K562 (cell line): ENCODE data around the gene ADAM22. TPM values are rescaled to one million over a fixed set of nuclear protein-coding genes. Genes with fewer than 3 reads are reported as not detected.

Experiments used
- EP300 ChIP-seq: IDR thresholded peaks from 2 replicates; pipeline ENCODE4 v1.6.1; 2012; ENCODE audit warnings: low read length, improper control_type of control experiment
- ETV1 ChIP-seq: fragments of 450-650 bp; conservative IDR thresholded peaks from 2 replicates; pipeline ENCODE4 v1.6.1; 2016; ENCODE audit warnings: missing genetic modification characterization, control low read depth, low read depth, missing compliant biosample characterization
- GTF2A2 ChIP-seq: IDR thresholded peaks from 2 replicates; pipeline ENCODE4 v1.6.1; 2016; ENCODE audit warnings: mild to moderate bottlenecking, missing genetic modification characterization, missing compliant biosample characterization
- MYNN ChIP-seq, 2 experiments: sonication (generic); formaldehyde crosslinking in 1 of 2; IDR thresholded peaks; 2 replicates each; pipeline versions ENCODE4 v1.5.0 to v1.6.1; 2016 to 2020; ENCODE audit warnings: antibody characterized with exemption in 1 of 2, missing genetic modification reagents in 1 of 2
- SIRT6 ChIP-seq: IDR thresholded peaks from one replicate; pipeline ENCODE4 v1.6.1; 2012; ENCODE audit warnings: low read depth, mild to moderate bottlenecking, control low read depth, inconsistent platforms, low read length, moderate library complexity
- ZBTB11 ChIP-seq, 3 experiments: fragments of 200-800 bp in 1 of 3; fragments of 250-450 bp in 1 of 3; fragments of 450-650 bp in 1 of 3; sonication (Bioruptor Pico) in 1 of 3; sonication (Bioruptor generic) in 1 of 3; formaldehyde crosslinking in 1 of 3; IDR thresholded peaks; 2 replicates each; pipeline versions ENCODE4 v1.6.1 to v1.8.0; 2016 to 2022; ENCODE audit warnings: mild to moderate bottlenecking in 2 of 3, missing genetic modification characterization in 2 of 3, missing compliant biosample characterization in 1 of 3, moderate library complexity in 1 of 3
- ZBTB17 ChIP-seq: fragments of 450-650 bp; formaldehyde crosslinking; IDR thresholded peaks from 2 replicates; pipeline ENCODE4 v1.4.0; 2020; ENCODE audit warnings: mild to moderate bottlenecking
- ZBTB34 ChIP-seq: fragments of 250-450 bp; sonication (Bioruptor Pico); IDR thresholded peaks from 2 replicates; pipeline ENCODE4 v1.8.0; 2021; ENCODE audit warnings: mild to moderate bottlenecking, moderate library complexity
- ZBTB7A ChIP-seq: IDR thresholded peaks from 2 replicates; pipeline ENCODE4 v1.6.1; 2011; ENCODE audit warnings: low read depth, mild to moderate bottlenecking, low read length, moderate library complexity, borderline replicate concordance; ENCODE audit not compliant: control insufficient read depth
- ZNF282 ChIP-seq: sonication (generic); formaldehyde crosslinking; IDR thresholded peaks from 2 replicates; pipeline ENCODE4 v1.8.1; 2023; ENCODE audit warnings: missing genetic modification reagents
- polyA plus RNA-seq, 8 experiments: library from polyadenylated mRNA; depleted of rRNA in 4 of 8; stranded (reverse) in 5 of 8; unstranded in 3 of 8; fragments of >200 nt; fragmentation: Nextera tagmentation in 2 of 8; fragmentation: Illumina TruSeq in 1 of 8; extraction: Ambion mirVana in 2 of 8; extraction: Trizol in 1 of 8; gene quantifications; 2 replicates each; pipeline versions ENCODE4 v1.2.1 to v1.2.3, GENCODE V29; 2011 to 2014; ENCODE audit warnings: inconsistent platforms in 1 of 8, missing spikeins in 1 of 8
- total RNA-seq, 7 experiments: library from RNA; depleted of rRNA in 6 of 7; stranded (reverse); fragments of >200 nt in 6 of 7; fragmentation: Illumina TruSeq in 2 of 7; extraction: Trizol in 2 of 7; gene quantifications; 2 replicates each; pipeline versions ENCODE4 v1.2.1 to v1.2.3, GENCODE V29; 2011 to 2021; ENCODE audit warnings: low replicate concordance in 1 of 7
- TF ChIP-seq, protein P1 (sequence below), 2 experiments: fragments of 450-650 bp in 1 of 2; sonication (generic) in 1 of 2; formaldehyde crosslinking in 1 of 2; IDR thresholded peaks; 2 replicates each; pipeline versions ENCODE4 v1.7.1 to v1.9.0; 2016 to 2022; ENCODE audit warnings: inconsistent platforms in 1 of 2, mild to moderate bottlenecking in 1 of 2, missing genetic modification reagents in 1 of 2

Gene ADAM22
- total and polyA plus RNA-seq, 9 of the 15 experiments (the other 6 are each of a cell fraction or from before 2014, with no cell fraction given), result 0.01 to 0.58 (median 0.18) TPM

- TF ChIP-seq, protein P1, sequence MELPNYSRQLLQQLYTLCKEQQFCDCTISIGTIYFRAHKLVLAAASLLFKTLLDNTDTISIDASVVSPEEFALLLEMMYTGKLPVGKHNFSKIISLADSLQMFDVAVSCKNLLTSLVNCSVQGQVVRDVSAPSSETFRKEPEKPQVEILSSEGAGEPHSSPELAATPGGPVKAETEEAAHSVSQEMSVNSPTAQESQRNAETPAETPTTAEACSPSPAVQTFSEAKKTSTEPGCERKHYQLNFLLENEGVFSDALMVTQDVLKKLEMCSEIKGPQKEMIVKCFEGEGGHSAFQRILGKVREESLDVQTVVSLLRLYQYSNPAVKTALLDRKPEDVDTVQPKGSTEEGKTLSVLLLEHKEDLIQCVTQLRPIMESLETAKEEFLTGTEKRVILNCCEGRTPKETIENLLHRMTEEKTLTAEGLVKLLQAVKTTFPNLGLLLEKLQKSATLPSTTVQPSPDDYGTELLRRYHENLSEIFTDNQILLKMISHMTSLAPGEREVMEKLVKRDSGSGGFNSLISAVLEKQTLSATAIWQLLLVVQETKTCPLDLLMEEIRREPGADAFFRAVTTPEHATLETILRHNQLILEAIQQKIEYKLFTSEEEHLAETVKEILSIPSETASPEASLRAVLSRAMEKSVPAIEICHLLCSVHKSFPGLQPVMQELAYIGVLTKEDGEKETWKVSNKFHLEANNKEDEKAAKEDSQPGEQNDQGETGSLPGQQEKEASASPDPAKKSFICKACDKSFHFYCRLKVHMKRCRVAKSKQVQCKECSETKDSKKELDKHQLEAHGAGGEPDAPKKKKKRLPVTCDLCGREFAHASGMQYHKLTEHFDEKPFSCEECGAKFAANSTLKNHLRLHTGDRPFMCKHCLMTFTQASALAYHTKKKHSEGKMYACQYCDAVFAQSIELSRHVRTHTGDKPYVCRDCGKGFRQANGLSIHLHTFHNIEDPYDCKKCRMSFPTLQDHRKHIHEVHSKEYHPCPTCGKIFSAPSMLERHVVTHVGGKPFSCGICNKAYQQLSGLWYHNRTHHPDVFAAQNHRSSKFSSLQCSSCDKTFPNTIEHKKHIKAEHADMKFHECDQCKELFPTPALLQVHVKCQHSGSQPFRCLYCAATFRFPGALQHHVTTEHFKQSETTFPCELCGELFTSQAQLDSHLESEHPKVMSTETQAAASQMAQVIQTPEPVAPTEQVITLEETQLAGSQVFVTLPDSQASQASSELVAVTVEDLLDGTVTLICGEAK (IDR thresholded peaks at IDR 0.05), result peak; percentile 38; the same call in 1 of the 2 replicates
- TF ChIP-seq, protein P1 (CRISPR knock-in tag; IDR thresholded peaks at IDR 0.05), result no peak
- TF ChIP-seq EP300, result no peak
- TF ChIP-seq ZNF282 (CRISPR knock-in tag), result no peak
- TF ChIP-seq ZBTB11 (CRISPR knock-in tag; IDR thresholded peaks at IDR 0.05), result 0 out of 6 replicates have a peak, but pooled peaks of 1 of the 3 experiments have one; percentile 6
- TF ChIP-seq ZBTB34 (CRISPR knock-in tag), result 0 out of 2 replicates have a peak, but pooled peaks have one; percentile 24
- no peak for TF ChIP-seq GTF2A2 (tag)
- TF ChIP-seq MYNN (IDR thresholded peaks at IDR 0.05), result peak; percentile 89
- peak; percentile 35; the same call in 1 of the 2 replicates for TF ChIP-seq MYNN (CRISPR knock-in tag; IDR thresholded peaks at IDR 0.05)
- 0 out of 2 replicates have a peak, but pooled peaks have one; percentile 7 for TF ChIP-seq ETV1 (tag)
- no peak for TF ChIP-seq SIRT6
- peak; percentile 66; the same call in 1 of the 2 replicates for TF ChIP-seq ZBTB17 (CRISPR knock-in tag)
- peak; percentile 27; the same call in 1 of the 2 replicates for TF ChIP-seq ZBTB7A
These were observed 285.0 kb downstream of the ADAM22 start (continued) for GRCh38 chr7:88218836-88219605.
